SIG-M5 treated with dmso at 0.1 percent for 504 hours (cell line): ENCODE data around the gene PSMG3.
"Not testable (repeated sequence)": the region's sequence is repeated elsewhere in the genome, so short reads cannot be mapped to it uniquely, and the experiment has no call there.

Source experiments
- DNase-seq: peaks from one replicate; lab custom pipeline; 2025; ENCODE audit not compliant: unreplicated experiment; lab: John Stamatoyannopoulos, UW

PSMG3 gene

GRCh38 chr7:1535701-1536454 lies 34.0 kb downstream of the PSMG3 start:
- DNase-seq = no peak

- DNase-seq = no peak
Observed at GRCh38 chr7:1535100-1535458, 34.8 kb downstream of the PSMG3 start.

GRCh38 chr7:1534330-1535099 lies 35.3 kb downstream of the PSMG3 start:
- no peak for DNase-seq

GRCh38 chr7:1533547-1534329 lies 36.1 kb downstream of the PSMG3 start:
- DNase-seq = peak; percentile 14

- no peak for DNase-seq
Observed at GRCh38 chr7:1533255-1533546, 36.6 kb downstream of the PSMG3 start.

GRCh38 chr7:1532456-1533254 lies 37.2 kb downstream of the PSMG3 start:
- peak; percentile 92 for DNase-seq

GRCh38 chr7:1531979-1532455 lies 37.8 kb downstream of the PSMG3 start:
- DNase-seq = peak; percentile 51

GRCh38 chr7:1531263-1531978 lies 38.4 kb downstream of the PSMG3 start:
- peak; percentile 30 for DNase-seq

- DNase-seq = no peak
Observed at GRCh38 chr7:1530946-1531262, 38.9 kb downstream of the PSMG3 start.

- DNase-seq = no peak
Observed at GRCh38 chr7:1529383-1530116, 40.3 kb downstream of the PSMG3 start.

- peak; percentile 11 for DNase-seq
Observed at GRCh38 chr7:1526271-1526754, 43.5 kb downstream of the PSMG3 start.

- DNase-seq = no peak
Observed at GRCh38 chr7:1525409-1525808, 44.4 kb downstream of the PSMG3 start.

GRCh38 chr7:1523844-1524243 lies 46.0 kb downstream of the PSMG3 start:
- no peak for DNase-seq

GRCh38 chr7:1523208-1523607 lies 46.6 kb downstream of the PSMG3 start:
- no peak for DNase-seq

- DNase-seq = no peak
Observed at GRCh38 chr7:1521456-1521855, 48.4 kb downstream of the PSMG3 start.

- peak; percentile 25 for DNase-seq
Observed at GRCh38 chr7:1520539-1521234, 49.1 kb downstream of the PSMG3 start.

- not testable (repeated sequence) for DNase-seq
Observed at GRCh38 chr7:1519322-1519922, 50.4 kb downstream of the PSMG3 start.
